SJCRH30 (cell line): Measurements from ENCODE around the gene LRRC47. TPM values are rescaled to one million over a fixed set of nuclear protein-coding genes. Genes with fewer than 3 reads are reported as not detected.

Experiments used
- DNase-seq, 2 experiments: peaks; one replicate each; pipeline ENCODE4 v3.0.0-alpha.2; 2015 to 2020
- H3K27ac ChIP-seq: fragments of 250-450 bp; sonication (Bioruptor Pico); 2 replicates; pipeline ENCODE4 v1.5.1; 2020; ENCODE audit warnings: mild to moderate bottlenecking, moderate library complexity
- H3K27me3 ChIP-seq: fragments of 250-450 bp; sonication (Bioruptor Pico); 2 replicates; pipeline ENCODE4 v1.5.1; 2020; ENCODE audit warnings: mild to moderate bottlenecking, moderate library complexity
- H3K36me3 ChIP-seq: fragments of 250-450 bp; sonication (Bioruptor Pico); 2 replicates; pipeline ENCODE4 v1.5.1; 2020; ENCODE audit warnings: mild to moderate bottlenecking, moderate library complexity
- H3K4me1 ChIP-seq: fragments of 250-450 bp; sonication (Bioruptor Pico); 2 replicates; pipeline ENCODE4 v1.5.1; 2020; ENCODE audit warnings: mild to moderate bottlenecking, moderate library complexity
- H3K4me3 ChIP-seq: fragments of 250-450 bp; sonication (Bioruptor Pico); 2 replicates; pipeline ENCODE4 v1.5.1; 2020; ENCODE audit warnings: mild to moderate bottlenecking, moderate library complexity
- H3K9me3 ChIP-seq: fragments of 250-450 bp; sonication (Bioruptor Pico); replicated peaks from 2 replicates; pipeline ENCODE4 v1.5.1; 2020; ENCODE audit warnings: mild to moderate bottlenecking, moderate library complexity
- total RNA-seq: library from RNA; depleted of rRNA; stranded (reverse); fragments of >200 nt; shearing (Covaris generic); gene quantifications from 2 replicates; pipeline ENCODE4 v1.2.3, GENCODE V29; 2014

The LRRC47 gene
- total RNA-seq, 1 experiment from 2014 or later, result 51.9 TPM

DNA sequence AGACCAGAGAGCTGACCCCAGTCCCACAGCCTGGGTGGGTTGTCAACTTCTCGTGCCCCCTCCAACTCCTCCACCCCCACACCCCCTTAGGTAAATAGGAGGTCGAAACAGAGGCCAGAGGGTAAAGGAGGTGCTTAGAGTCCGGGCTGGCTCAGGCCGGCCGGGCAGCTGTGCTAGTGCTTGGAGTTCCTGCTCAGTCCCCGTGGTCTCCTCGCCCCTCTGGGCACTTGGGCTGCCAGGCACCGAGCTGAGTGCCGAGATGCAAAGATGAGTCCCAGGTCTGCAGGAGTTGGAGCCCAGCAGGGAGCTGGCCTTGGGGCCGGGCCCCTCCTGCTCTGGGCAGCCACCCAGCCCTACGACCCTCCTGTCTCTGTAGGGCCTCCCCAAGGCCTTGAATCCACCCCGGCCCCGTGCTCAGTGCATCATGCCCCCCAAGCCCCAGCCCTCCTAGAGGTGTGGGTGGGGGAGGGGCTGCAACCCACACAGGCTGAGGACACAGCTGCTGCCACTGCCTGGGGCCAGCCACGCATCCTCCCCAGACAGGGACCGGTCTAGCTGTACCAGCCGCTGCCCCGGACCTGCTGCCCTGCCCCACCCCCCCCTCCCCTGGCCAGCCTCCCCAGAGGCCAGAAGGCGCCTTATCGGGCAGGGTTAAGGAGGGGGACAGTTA is 21.9 kb downstream of the LRRC47 start:
- H3K36me3 ChIP-seq, result peaks cover 5% of the 10 kb centered on the region; the same call in 1 of the 2 replicates
- DNase-seq, result peak; percentile 42 to 51
- H3K4me1 ChIP-seq, result peaks cover 33% of the 10 kb centered on the region
- no peak overlapping the region for H3K27ac ChIP-seq
- no peak overlapping the region for H3K4me3 ChIP-seq
- peaks cover 7% of the 10 kb centered on the region for H3K27me3 ChIP-seq
- H3K9me3 ChIP-seq, result no peaks in the 10 kb centered on the region

DNA sequence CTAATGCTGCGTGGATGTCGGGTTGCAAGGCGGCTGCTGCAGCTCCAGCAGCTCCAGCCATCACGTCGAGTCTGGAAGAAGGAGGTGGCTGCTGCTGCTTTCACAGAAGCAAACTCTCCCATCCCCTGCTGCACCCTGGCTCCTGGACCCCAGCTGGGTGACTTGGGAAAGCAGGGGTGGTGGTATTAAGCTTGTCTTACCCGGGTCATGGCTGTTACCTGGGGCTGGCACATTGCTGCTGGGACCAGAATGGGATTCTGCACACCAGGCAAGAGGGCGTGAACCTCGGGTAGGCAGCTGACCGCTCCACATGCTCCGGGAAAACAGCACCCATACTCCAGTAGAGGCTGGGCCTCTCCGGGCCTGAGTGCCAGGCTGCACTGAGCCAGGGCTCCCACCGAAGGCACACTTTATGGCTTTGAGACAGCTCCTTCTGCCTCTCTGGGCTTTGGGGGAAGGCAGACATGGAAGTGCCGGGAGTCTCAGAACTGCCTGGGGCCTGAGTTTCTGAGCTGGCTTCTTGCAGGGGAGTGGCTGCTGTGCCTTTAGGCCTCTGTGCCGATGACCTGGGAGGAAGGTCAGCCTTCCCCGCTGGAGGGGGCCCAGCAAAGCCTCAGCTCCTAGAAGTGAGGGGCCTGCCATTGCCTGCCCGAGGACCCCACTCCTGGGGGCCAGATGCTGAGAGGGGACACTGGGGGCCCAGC is 22.6 kb downstream of the LRRC47 start:
- H3K4me3 ChIP-seq, result no peak overlapping the region
- DNase-seq, result no peak

DNA sequence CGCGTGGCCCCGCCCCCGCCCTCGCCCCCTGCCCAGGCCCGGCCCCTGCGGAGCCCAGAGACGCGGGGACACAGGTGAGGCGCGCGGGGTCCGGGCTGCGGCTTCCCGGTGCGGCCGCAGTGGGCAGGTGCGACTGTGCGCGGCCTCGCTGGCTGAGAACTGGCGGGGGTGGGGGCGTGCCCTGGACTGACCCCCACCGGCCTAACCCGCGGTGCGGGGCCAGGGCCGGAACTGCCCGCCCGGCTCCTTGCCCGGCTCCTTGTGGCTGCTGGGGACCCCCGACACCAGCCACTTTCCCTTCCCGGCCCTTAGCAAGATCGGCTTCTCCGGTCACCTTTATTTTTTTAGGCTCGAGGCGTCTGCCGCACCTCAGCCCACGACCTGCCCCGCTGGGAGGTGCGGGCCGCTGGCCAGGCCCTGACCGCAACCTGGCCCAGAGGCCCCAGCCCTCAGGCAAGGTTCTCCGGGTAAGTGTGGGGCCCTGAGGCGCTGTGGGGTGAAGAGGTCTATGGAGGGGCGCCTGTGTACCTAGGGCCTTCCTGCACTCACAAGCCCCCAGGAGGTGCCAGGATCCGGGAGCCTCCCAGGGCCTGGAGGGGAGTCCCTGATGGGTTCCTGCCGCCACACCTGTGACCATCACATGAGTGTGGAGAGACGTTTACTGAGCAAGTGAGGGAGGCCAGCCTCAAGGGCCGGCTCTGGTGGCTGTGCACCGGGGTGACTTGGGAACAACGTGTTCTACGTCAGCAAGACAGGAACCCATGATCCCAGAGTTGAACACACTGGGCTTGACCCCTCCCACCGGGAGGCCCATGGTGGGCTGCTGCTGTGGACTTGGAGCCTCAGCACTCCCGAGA is 23.4 kb downstream of the LRRC47 start, which contains the start of gene SMIM1:
Gene SMIM1 (plus strand): TSS at position 35 of the 857 bp plus-strand sequence. CDS start 2,625 bp downstream, outside the sequence.
- H3K27ac ChIP-seq, result no peak within 1 kb of the TSS
- no peaks in the 10 kb centered on the region for H3K9me3 ChIP-seq
- no peak for DNase-seq
- no peaks in the 10 kb centered on the region for H3K36me3 ChIP-seq
- no peak within 1 kb of the TSS for H3K4me3 ChIP-seq
- peaks cover 33% of the 10 kb centered on the region for H3K4me1 ChIP-seq
- peaks cover 7% of the 10 kb centered on the region for H3K27me3 ChIP-seq

More for the DNA sequence above, 22.6 kb downstream of the LRRC47 start:
- Histone ChIP-seq H3K9me3 (no peaks in the 10 kb centered on the region), H3K4me1 (peaks cover 33% of the 10 kb centered on the region), H3K36me3 (no peaks in the 10 kb centered on the region), H3K27me3 (peaks cover 7% of the 10 kb centered on the region), H3K27ac (no peak overlapping the region)

DNA sequence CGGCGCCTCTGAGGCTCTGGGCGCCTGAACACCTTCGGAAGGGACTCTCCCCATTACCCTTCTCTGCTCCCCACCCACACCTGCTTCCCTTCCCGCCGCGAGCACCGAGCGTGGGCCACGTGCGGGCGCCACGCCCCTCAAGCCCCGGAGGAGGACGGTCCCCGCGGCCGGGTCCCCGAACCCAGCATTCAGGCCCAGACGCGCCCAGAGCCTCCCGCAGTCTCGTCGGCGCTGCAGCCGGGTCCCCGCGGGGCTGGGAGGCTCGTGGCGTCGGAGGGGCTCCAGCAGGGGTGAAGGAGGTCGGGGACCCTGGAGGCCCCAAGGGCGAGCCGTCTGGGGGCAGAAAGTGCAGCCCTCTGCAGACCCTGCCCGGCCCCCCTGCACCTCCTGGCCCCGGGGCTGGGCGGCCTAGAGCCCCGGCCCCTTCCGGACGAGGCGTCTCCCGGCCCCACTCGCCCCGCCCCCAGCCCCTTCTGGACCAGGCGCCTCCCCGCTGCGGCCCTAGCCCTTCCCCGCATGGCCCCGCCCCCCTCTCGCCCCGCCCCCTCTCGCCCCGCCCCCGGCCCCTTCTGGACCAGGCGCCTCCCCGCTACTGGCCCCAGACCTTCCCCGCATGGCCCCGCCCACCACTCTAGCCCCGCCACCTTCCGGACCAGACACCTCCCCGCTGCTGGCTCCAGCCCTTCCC is 24.1 kb downstream of the LRRC47 start:
- no peak overlapping the region for H3K4me3 ChIP-seq
- H3K9me3 ChIP-seq, result no peaks in the 10 kb centered on the region
- H3K4me1 ChIP-seq, result peaks cover 31% of the 10 kb centered on the region
- no peaks in the 10 kb centered on the region for H3K36me3 ChIP-seq
- DNase-seq, result peak; percentile 51 to 55
- H3K27ac ChIP-seq, result no peak overlapping the region
- peaks cover 13% of the 10 kb centered on the region for H3K27me3 ChIP-seq

DNA sequence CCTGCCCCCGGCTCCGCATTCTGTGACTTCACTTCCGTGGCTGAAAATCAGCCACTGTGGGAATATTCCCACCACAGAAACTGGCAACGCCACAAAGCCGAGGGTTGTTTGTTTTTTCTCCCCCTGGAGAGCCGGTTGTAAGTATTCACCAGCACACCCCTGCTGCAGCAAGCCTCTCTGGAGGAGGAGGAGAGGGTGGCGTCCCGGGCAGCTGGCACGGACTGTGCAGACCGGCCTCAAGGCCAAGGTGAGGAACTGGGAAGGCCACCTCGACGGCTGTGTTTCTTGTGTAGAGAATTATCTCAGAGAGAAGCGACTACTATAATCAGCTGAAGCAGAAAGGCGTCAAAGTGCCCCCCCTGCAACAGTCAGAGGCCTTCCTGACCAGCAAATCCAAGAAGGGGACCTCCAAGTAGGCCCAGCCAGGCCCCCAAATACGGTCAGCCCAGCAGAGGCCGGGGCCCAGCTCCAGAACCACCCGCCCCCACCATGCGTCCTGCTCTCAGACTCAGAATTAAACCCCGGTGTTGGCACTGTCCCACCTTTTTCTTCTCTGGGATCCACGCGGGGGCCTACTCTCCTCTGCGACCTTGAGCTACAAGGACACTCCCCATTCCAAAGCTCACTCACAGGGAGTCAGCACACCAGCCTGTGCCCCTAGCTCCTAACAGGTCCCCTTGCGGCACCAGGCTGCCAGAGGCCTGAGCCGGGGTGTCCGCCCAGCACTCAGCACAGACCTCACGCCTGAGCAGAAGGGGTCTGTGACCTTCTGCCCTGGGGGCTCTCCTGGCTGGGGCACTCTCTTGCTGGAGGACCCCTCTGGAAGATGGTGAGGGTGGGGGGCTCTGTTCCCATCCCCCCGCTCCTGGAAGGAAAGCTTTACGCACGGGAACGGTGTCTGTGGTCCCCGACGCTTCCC is 24.9 kb downstream of the LRRC47 start:
- Histone ChIP-seq H3K27me3 (peaks cover 20% of the 10 kb centered on the region), H3K4me3 (no peak overlapping the region), H3K27ac (no peak overlapping the region), H3K4me1 (peaks cover 23% of the 10 kb centered on the region), H3K36me3 (no peaks in the 10 kb centered on the region), H3K9me3 (no peaks in the 10 kb centered on the region)
- DNase-seq, result no peak

DNA sequence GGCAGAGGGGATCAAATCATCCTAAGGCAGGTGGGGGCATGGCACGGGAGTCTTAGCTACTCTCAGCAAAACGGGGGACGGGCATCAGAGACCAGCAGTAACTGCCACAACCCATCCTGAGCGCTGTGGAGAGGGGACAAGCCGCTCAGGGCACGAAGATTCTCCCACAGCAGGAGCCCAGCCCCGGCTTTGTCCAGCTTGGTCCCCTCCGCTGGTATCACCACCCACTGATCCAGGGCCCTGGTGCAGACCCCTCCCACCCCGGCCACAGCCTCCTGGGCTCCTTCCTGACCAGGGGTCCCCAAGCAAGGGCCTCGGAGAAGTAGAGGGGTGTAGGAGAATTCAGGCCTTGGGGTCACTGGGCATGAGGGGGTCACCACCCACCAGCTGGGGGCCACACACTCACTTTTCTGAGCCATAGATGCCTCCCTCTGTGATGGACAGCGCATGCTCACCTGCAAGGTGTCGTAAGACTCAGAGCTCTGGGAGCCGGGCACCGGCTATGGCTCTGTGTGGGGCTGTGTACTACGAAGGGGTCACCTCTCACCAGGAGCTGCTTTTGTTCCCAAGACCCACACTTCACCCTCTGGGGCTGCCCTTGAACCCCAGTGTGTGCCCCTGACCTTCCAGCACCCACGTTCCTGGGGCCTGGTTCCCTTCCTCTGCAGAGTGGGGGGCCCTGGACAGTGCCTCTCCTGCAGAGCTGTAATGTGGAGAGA is 26.1 kb downstream of the LRRC47 start:
- H3K27me3 ChIP-seq, result peaks cover 26% of the 10 kb centered on the region
- no peak for DNase-seq
- no peak overlapping the region for H3K27ac ChIP-seq
- H3K4me1 ChIP-seq, result peaks cover 15% of the 10 kb centered on the region
- H3K36me3 ChIP-seq, result no peaks in the 10 kb centered on the region
- H3K9me3 ChIP-seq, result no peaks in the 10 kb centered on the region
- no peak overlapping the region for H3K4me3 ChIP-seq

DNA sequence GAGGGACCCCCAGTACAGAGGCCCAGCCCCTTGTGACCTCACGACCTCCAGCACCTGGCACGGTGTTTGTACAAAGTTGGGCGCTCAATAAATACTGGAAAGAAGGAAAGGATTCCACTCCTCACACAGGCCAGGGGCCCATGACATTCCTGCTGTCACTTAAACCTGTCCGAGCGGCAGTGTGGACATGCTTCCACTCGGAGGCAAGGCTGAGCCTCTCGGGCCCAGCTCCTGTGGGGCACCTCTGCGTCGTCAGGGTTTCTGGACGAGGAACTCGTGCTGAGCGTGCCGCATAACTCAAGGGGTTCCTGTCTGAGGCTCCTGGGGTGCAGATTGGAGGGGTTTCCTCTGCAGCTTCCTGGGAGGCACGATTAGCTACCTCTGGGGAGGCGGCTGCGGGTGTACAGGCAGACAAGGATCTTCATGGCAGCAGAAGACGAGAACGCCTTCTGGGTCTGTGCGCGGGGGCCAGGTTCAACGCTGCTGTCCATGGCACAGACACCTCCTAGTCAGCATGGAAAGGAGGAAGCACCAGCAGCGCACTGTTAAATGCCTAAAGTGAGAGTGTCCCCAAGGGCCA is 27.4 kb downstream of the LRRC47 start:
- H3K4me3 ChIP-seq, result no peak overlapping the region
- H3K27ac ChIP-seq, result no peak overlapping the region
- peaks cover 26% of the 10 kb centered on the region for H3K27me3 ChIP-seq
- no peaks in the 10 kb centered on the region for H3K9me3 ChIP-seq
- DNase-seq, result no peak
- H3K4me1 ChIP-seq, result peaks cover 4% of the 10 kb centered on the region; the same call in 1 of the 2 replicates
- no peaks in the 10 kb centered on the region for H3K36me3 ChIP-seq

DNA sequence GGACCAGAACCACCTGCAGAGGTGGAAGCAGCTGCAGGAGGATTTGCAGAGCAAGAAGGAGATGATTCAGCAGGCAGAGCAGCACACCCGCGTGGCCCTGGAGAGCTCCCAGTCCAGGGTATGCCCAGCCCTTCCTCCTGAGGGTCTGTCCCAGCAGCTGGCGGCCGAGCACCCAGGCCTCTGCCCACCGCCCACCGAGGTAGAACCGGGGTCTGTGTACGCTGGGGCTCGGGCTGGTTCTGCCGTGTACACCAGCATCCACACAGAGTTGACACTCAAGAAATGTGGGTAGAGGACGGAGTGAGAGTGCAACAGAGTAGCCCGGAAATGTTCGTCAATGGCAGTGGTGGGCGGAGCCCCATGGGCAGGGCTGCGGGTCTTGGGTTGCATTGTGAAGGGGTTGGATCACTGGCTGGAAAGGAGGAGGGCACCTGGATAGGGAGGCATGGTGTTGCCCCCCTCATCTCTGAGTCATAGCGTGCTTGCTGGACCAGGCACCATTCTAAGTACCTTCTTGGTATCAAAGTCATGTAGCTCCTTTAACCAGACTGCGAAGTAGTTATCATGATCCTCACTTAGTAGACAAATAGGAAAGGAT is 28.9 kb downstream of the LRRC47 start:
- Histone ChIP-seq H3K9me3 (no peaks in the 10 kb centered on the region), H3K36me3 (no peaks in the 10 kb centered on the region), H3K4me1 (no peaks in the 10 kb centered on the region), H3K4me3 (no peak overlapping the region), H3K27ac (no peak overlapping the region), H3K27me3 (peaks cover 37% of the 10 kb centered on the region)
- no peak for DNase-seq

DNA sequence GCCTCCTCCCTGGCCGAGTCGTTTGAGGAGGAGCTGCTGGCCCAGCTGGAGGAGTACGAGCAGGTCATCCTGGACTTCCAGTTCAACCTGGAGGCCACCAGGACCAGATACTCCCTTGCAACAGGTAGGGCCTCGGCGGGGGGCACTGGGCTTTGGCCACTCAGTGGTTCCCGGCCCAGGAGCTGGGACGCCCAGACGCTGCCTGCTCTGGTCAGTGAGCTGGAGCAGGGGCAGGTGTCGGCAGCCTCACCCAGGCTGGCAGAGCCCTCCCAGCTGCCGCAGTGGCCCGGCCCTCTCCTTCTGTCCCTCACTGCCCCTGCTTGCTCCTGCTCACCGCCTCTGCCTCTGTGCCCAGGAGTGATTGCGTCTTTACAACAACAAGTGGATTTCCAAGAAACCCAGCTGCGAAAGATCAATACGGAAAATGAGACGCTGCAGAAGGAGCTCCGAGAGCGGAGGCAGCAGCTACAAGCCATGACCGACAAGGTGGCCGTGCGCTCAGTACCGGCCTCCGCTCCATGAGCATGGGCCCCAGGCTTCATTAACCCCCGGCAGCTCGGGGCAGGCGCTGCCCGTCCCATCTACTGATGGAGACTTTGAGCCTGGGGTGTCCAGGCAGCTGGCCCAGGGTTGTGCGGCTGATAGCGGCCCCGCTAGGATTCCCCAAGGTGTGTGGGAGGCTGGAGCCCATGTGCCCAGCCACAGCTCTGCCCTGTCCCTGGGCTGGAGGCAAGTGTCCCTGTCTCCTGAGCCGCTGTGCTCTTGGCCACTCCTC is 32.8 kb downstream of the LRRC47 start:
- no peak overlapping the region for H3K27ac ChIP-seq
- H3K36me3 ChIP-seq, result no peaks in the 10 kb centered on the region
- peaks cover 54% of the 10 kb centered on the region for H3K27me3 ChIP-seq
- no peak overlapping the region for H3K4me3 ChIP-seq
- no peaks in the 10 kb centered on the region for H3K4me1 ChIP-seq
- DNase-seq, result no peak
- H3K9me3 ChIP-seq, result no peaks in the 10 kb centered on the region

DNA sequence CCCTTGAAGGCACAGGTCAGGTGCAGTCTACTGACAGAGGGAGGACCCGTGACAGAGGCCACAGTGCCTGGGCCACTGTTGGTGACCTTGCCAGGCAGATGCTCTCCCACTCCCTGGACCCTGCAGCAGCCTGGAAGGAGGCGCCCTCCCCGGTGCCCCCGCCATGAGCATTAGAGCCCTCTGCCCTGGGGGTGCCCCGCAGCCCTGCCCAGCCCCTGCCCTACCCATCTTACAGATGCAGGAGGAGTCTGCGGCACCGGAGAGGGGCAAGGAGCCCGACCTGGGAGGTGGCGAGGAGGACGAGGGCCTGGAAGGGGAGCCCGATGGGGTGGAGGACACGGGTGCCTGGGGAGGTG is 33.4 kb downstream of the LRRC47 start:
- Histone ChIP-seq H3K4me3 (no peak overlapping the region), H3K27ac (no peak overlapping the region), H3K36me3 (no peaks in the 10 kb centered on the region), H3K9me3 (no peaks in the 10 kb centered on the region), H3K4me1 (no peaks in the 10 kb centered on the region), H3K27me3 (peaks cover 54% of the 10 kb centered on the region)
- no peak for DNase-seq

DNA sequence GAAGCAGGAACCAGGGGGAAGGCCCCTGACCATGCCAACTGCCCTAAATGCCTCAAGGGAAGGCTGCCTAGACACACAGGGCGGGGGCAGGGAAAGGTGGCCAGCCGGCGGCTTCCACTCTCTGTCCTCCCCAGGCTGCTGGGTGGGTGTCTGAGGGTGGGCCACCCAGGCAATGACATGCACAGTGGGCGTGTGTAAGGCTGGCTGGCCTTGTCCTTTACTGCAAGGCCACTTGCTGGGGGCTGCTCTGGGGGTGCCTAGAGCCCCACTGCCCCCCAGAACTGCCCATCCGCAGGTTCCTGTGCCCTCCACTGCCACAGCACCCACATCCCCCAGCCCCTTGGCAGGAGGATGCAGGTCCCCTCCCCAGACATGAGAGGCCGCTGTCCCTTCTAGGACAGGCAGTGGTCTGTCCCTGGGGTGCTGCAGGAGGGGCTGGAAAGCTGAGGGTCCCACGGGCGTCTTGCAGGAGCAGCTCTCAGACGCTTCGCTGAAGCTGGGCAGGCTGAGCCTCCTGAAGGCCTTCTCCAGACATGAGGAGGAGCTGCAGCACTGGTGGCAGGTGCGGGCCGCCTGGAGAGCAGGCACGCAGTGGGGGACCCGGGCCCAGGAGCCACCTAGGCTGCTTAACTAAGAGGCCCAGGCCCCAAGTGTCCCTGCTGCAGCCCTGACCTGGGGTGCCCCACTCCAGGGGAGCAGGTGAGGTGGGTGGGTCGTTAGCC is 34.0 kb downstream of the LRRC47 start:
- Histone ChIP-seq H3K4me3 (no peak overlapping the region), H3K4me1 (no peaks in the 10 kb centered on the region), H3K27ac (no peak overlapping the region), H3K9me3 (no peaks in the 10 kb centered on the region), H3K36me3 (no peaks in the 10 kb centered on the region), H3K27me3 (peaks cover 49% of the 10 kb centered on the region)
- no peak for DNase-seq
